ENCODE measurements around the gene ATR. TPM values are rescaled to one million over a fixed set of nuclear protein-coding genes. Genes with fewer than 3 reads are reported as not detected.

The ATR gene
- total RNA-seq, 1 donor from 2014 or later: 9.1 TPM

DNA sequence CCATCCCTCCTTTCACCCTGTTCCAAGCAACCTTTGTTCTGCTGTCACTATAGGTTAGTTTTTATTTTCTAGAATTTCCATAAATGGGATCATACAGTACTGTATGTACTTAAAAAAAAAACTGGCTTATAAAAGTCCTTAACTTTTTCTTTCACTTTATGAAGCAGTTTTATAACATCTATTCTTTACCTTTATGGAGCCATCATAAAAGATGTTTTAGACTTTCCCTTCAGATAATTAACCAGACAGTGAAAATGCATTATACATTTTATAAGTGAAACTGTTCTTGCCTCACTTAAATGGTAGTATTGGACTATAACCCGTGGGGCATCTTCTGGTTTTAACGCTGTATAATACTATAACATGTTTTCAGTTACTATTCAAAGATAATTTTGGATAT, 43.9 kb upstream of the ATR start:
- no peaks in the 10 kb centered on the region for H3K4me1 ChIP-seq
- H3K9me3 ChIP-seq (replicated peaks): no peaks in the 10 kb centered on the region
- H3K27ac ChIP-seq (replicated peaks): no peak overlapping the region
- H3K4me3 ChIP-seq: no peak overlapping the region
- intact Hi-C loops (cut with micrococcal nuclease): no loop called here
- no peak for DNase-seq
- no peaks in the 10 kb centered on the region for H3K27me3 ChIP-seq (ENCODE audit: low read depth)
- TF ChIP-seq CTCF (IDR thresholded peaks at IDR 0.05; ENCODE audit: borderline replicate concordance): no peak
- no peaks in the 10 kb centered on the region for H3K36me3 ChIP-seq

- no peaks in the 10 kb centered on the region for H3K9me3 ChIP-seq (replicated peaks)
- H3K4me1 ChIP-seq: peaks cover 4% of the 10 kb centered on the region
- H3K27me3 ChIP-seq (ENCODE audit: low read depth): no peaks in the 10 kb centered on the region
- no peak for DNase-seq
- H3K36me3 ChIP-seq: no peaks in the 10 kb centered on the region
- intact Hi-C loops (cut with micrococcal nuclease): no loop called here
- no peak for TF ChIP-seq CTCF (IDR thresholded peaks at IDR 0.05; ENCODE audit: borderline replicate concordance)
- H3K4me3 ChIP-seq: no peak overlapping the region
- no peak overlapping the region for H3K27ac ChIP-seq (replicated peaks)
These were observed 40.5 kb upstream of the ATR start for GRCh38 chr3:142618917-142619461.

DNA sequence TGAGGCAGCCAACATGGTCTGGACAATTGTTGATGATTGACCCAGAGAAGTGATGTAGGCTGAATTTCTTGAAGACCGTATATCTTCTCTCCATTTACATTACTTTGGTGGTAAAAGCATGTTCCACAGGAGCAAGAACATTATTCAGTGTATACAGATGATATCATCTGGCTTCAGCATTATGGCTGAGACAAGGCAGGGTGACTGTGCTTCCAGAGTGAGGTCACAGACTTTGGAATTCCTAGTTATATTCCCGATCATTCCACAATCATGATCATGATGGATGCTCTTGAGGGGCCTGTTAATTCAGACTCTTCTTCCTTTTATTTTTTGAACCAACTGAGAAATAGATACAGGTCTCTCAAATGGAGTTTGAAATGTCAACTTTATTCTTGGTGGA, 36.6 kb upstream of the ATR start:
- Histone ChIP-seq H3K36me3 (no peaks in the 10 kb centered on the region), H3K27ac (replicated peaks) (no peak overlapping the region), H3K9me3 (replicated peaks) (no peaks in the 10 kb centered on the region), H3K4me3 (no peak overlapping the region), H3K4me1 (peaks cover 4% of the 10 kb centered on the region), H3K27me3 (ENCODE audit: low read depth) (no peaks in the 10 kb centered on the region)
- TF ChIP-seq CTCF (IDR thresholded peaks at IDR 0.05; ENCODE audit: borderline replicate concordance): no peak
- intact Hi-C loops (cut with micrococcal nuclease): no loop called here
- no peak for DNase-seq

DNA sequence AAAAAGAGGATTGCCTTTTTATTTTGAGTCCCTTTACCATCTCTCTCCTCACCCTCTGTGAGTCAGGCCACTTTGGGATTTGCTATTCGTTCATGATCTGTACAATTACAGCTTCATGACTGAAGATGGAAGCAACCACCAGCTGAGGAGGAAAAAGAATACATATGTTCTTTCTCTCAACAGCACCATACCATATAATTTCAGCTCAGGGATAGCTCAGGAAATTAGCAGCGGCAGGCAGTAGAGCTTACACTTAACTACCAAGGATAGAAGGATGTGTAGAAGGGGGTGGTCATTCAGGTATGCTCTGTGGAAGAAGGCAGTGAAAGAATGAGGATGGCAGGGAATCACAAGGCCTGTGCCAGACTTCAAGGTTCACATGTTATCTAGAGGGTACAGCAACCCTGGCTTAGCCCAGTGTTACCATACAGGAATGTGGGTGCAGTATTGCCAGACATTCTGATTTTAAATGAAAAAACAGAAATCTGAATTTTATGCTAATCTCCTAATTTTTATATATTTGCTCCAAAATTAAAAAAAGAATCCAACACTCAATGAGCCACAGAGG, 35.6 kb upstream of the ATR start:
- Histone ChIP-seq H3K4me3 (no peak overlapping the region), H3K36me3 (no peaks in the 10 kb centered on the region), H3K27ac (replicated peaks) (no peak overlapping the region), H3K4me1 (peaks cover 4% of the 10 kb centered on the region), H3K27me3 (ENCODE audit: low read depth) (no peaks in the 10 kb centered on the region), H3K9me3 (replicated peaks) (no peaks in the 10 kb centered on the region)
- DNase-seq: no peak
- intact Hi-C loops (cut with micrococcal nuclease): no loop called here
- TF ChIP-seq CTCF (IDR thresholded peaks at IDR 0.05; ENCODE audit: borderline replicate concordance): no peak

- Histone ChIP-seq H3K27me3 (ENCODE audit: low read depth) (no peaks in the 10 kb centered on the region), H3K4me1 (peaks cover 4% of the 10 kb centered on the region), H3K36me3 (no peaks in the 10 kb centered on the region), H3K4me3 (no peak overlapping the region), H3K9me3 (replicated peaks) (no peaks in the 10 kb centered on the region), H3K27ac (replicated peaks) (no peak overlapping the region)
- TF ChIP-seq CTCF (IDR thresholded peaks at IDR 0.05; ENCODE audit: borderline replicate concordance): no peak
- intact Hi-C loops (cut with micrococcal nuclease): no loop called here
- DNase-seq: no peak
These were observed 35.0 kb upstream of the ATR start for GRCh38 chr3:142613491-142613890.
